ENCODE data around the gene ESPL1.

Gene ESPL1

DNA sequence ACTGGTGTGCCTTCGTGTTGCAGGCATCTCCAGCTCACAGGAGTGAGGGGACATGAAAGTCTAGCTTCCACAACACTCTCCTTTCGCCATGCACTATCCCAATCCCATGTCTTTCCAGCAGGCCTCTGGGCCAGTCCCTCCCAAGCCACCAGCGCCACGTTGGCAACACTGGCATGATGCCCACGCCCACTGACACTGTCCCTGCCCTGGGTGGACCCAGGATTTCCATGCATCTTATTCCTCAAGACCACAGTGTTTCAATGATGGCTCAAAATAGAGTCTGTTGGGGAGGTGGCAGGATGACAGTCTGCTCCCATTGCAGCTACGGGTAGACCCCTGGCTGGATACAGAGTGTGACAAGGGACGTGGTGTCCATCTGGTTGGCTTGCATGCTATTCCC is 65.7 kb downstream of the ESPL1 start:
- no peak overlapping the region for H3K4me3 ChIP-seq (ENCODE audit: low read depth, low read length)

GRCh38 chr12:53334822-53335221 is 66.7 kb downstream of the ESPL1 start:
- no peak overlapping the region for H3K4me3 ChIP-seq (ENCODE audit: low read depth, low read length)

- no peak within 1 kb of the TSS for H3K4me3 ChIP-seq (ENCODE audit: low read depth, low read length)
Measured at GRCh38 chr12:53336181-53336681, 68.1 kb downstream of the ESPL1 start, which contains the start of gene SP7. SP7 (minus strand) TSS chr12:53336354; CDS start chr12:53335646, 708 bp downstream.

DNA sequence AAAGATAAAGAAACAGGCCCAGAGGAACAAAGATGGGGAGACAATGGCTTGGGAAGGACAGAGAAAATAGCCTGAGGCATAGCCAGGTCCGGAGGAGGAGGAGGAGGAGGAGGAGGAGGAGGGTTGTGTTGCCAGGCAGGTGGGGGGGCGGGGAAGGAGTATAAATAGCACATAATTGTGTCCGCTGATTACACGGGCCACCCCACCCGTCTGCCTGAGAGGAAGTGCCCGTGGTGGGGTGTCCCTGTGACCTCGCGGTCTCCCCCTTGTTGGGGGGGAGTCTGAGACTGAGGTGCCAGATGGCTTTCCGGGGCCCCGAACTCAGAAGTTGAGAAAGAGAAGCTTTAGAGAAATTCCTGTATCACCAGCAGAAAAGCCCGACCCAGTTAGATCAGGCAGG is 69.9 kb downstream of the ESPL1 start:
- no peak overlapping the region for H3K4me3 ChIP-seq (ENCODE audit: low read depth, low read length)

DNA sequence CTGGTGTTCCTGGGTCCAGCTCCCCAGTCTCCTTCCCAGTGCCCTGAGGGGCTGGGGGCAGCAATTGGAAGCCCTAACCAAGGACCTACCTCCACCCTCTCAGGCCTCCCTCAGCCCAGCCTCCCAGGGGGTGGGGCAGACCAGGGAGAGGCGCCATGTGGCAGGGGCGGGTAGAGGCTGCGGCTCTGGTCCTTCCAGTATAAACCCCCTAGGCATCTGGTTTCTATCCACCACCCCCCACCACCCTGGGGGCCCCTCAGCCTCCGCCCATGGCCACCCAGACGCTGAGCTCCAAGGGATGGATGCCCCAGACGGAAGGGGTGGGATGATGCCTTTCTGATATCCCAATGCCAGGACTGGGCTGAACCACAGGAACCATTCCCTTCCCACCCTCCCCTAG is 70.8 kb downstream of the ESPL1 start:
- no peak overlapping the region for H3K4me3 ChIP-seq (ENCODE audit: low read depth, low read length)

- no peak overlapping the region for H3K4me3 ChIP-seq (ENCODE audit: low read depth, low read length)
Measured at GRCh38 chr12:53340398-53340797, 72.3 kb downstream of the ESPL1 start.
